HG02943 (cell line): Measurements from ENCODE around the gene CDHR1.

Experiments
- ATAC-seq: cut with Tn5 transposase; IDR thresholded peaks from one replicate; pipeline ENCODE4 v1.9.1; 2021; ENCODE audit warnings: mild to moderate bottlenecking, low read depth, moderate library complexity; ENCODE audit not compliant: unreplicated experiment

CDHR1 gene

DNA sequence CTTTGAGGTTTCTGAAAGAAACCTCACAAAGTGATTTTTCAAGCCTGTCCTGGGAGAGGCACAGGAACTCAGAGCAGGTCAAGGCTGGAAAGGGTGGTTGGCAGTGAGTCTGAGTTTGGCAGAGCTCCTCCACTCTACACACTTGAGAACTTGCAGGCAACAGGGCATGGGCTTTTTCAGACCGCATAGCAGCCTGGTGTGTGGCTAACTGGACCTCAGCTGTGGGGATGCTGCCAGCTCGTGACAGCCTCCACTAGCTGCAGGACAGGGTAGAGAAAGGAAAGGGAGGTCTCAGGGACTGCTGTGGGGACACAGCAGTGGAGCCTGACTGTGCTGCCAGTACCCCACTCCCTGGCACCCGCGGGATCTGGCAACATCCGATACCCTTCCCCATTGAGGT, 2.6 kb downstream of the CDHR1 start:
- ATAC-seq: no peak

DNA sequence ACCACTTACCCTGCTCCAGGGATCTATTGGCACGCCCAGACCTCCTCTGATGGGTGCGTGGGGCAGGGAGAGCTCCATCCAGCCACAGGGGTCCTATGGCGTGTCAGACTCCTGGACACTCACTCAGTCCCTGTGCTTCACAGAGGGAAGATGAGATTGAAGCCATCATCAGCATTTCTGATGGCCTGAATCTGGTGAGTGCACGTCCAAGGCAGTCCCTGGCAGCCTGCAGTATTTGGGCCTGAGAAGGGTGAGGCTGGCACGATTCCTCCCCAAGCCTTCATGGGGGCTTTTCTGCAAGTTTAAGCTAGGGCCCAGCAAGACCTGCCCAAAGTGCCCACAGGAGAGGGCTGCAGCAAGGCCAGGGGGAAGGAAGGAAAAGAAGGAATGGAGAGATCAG, 3.3 kb downstream of the CDHR1 start:
- ATAC-seq: no peak

DNA sequence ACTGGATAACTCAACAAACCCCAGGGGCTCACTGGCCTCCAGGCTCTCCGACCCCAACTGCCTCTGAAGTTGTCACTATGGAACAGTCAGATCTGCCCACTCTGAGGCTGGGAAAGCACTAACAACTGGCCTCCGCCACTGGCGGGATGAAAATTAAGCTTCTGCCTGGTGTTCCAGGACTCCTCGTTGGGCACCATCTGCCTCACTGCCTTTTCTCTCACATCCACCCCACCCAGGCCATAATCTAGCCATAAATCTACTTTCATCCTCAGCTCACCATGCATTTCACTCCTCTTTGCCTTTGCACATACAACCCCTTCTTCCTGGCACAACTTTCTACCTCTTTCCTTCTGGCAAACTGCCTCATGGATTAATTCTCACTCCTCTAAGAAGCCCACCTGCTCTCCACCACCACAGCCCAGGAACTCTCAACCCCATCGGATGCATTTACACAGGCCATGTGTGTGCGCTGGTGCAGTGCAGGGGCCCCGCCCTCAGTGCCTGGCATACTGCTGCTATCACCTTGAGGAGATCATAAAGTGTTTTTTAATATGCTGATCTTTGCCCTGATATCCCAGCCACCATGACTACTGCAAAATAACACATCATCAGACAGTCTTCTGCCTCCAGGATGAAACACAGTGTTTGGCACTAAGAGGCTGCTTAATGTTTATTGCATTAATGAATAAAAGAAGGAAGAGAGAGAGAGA, 4.0 kb downstream of the CDHR1 start:
- ATAC-seq: no peak

DNA sequence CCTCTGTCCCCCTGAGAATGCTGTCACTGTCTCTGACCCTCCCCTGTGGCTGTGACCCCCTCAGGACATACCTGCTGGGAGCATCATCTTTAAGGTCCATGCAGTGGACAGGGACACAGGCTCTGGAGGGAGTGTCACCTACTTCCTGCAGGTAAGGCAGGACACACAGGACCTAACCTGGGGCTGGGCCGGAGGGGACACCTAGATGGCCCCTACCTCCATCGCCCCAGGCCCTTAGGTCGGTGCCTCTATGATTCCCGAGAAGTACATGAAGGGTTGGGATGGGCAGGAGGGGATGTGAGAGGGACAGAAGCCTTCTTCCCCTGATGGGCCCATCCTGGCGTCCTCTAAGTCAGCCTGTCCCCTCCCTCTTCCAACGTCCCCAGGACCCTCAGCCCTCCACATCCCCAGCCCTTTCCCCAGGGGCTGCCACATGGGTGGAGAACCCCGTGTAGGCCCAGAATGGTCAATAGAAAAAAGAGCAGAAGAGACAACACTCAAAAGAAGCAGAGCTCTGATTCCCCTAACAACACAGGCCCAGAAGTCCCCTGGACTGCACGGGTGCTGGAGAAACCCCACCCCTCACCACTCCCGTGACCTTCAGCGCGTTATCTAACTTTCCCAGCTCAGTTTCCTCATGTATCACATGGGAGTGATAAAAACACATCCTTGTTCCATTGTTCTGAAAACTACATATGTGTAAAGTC, 6.4 kb downstream of the CDHR1 start:
- no peak for ATAC-seq

DNA sequence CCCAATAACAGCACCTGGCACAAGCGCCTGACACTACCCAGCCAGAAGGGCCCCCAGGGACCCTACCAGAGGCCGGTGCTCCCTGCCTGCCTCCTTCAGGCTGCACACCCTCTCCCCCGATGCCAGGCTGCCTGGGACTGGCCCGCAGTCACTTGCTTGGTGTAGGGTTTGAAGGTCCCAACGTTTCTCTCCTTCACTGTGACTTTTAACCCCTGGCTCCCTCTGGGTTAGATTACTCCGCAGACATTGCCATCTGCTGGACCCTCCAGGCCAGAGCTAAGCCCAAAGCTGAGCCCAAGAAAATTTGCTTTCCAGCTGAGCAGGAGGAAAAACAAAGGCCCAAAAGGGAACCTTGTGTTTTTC, 6.9 kb downstream of the CDHR1 start:
- no peak for ATAC-seq

DNA sequence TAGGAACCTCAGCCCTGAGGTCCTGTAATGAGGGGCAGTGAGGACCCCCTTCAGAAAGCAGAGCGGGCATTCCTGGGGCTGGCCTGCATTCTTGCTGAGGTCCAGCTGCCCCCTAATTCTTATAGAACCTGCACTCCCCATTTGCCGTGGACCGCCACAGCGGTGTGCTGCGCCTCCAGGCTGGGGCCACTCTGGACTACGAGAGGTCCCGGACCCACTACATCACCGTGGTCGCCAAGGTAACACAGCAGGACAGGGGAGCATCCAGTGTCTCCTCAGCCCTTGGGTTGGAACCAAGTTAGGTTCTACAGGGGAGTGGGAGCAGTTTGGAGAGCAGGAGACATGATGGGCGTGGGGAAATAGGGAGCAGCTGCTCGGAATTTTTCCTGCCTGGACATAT, 7.3 kb downstream of the CDHR1 start:
- no peak for ATAC-seq

DNA sequence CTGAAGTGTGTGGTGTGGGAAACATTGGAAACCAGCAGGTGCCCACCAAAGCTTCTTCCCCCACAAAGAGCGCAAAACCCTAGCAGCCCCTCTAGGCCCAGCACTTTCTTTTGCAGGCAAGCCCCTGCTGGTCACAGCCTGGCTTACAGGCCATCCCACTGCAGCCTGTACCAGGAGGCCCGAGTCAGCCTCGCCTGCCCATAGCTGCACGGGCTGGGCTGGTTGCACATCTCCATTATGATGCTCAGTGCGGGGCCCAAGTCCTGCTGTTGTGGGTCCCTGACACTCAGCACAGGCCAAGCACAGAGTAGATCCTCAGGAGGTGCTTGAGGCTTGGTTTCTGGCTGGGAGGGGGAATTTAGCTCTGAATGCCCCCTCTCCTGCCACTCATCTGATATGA, 8.0 kb downstream of the CDHR1 start:
- no peak for ATAC-seq

DNA sequence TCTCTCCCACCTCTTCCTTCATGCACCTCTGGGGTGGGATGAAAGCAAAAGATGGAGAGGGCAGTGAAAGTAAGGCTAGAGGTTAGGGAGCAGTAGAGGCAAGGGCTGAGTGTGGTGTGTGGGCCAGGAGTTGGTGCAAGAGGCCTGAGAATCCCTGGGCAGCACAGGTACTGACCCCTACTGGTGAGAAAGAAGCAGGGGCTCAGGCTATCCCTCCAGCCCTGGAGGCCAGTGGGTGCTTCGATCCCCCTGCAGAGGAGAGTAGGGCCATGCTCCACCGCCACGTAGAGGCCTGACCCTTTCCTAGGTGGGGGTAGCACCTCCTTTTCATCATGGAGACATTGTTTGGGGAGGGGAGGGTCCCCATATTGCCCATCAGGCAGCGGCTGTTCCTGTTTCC, 9.8 kb downstream of the CDHR1 start:
- no peak for ATAC-seq

DNA sequence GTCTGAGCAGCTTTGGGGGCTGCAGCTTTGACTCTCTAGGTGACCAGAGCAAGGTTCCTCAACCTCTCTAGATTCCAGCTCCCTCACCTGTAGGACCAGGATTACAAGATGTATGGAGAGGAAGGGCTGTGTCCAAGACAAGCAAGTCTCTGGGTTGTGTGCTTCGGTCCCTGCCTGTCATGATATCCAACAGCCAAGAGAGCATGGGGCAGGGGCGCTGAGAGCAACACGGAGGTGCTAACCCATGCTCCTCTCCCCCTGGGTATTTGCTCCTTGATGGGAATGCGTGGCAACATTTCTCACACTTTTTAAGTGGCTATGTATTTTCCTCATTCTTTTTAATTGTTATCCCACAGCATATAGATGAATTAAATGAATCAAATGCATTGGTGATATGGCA, 10.3 kb downstream of the CDHR1 start:
- ATAC-seq: no peak

DNA sequence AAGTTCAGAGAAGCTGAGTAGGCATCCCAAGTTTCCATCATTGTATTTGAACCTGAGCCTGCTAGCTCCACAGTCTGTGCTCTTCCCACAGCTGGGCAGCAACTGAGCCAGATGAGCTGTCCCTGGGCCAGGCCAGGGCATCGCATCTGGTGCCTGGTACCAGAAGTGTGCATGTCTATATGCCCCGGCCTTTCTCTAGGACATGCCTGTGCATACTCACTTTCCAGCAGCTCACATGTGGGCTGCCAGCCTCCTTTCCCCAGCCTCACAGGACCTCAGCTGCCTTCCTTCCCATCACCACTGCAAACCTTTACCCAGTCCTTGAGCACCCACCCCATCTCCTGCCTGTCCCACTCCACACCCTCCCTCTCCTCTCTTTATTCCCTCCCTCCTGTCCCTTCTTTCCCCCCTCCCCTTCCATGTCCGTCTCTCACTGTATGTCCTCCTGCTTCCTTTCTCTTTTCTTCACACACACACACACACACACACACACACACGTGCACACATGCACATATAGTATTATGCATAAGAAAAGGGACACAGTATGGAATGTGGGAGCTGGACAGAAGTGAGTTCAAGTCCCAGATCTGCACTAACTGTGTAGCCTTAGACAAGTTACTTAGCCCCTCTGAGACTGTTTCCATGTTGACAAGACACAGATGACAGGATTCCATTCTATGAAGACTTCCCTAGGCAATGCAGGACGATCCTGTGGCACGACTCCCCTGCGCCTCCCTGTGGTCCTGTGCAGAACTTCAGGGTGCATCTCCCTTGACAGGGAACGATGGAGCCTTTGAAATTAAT, 10.9 kb downstream of the CDHR1 start:
- peak; percentile 83 for ATAC-seq

DNA sequence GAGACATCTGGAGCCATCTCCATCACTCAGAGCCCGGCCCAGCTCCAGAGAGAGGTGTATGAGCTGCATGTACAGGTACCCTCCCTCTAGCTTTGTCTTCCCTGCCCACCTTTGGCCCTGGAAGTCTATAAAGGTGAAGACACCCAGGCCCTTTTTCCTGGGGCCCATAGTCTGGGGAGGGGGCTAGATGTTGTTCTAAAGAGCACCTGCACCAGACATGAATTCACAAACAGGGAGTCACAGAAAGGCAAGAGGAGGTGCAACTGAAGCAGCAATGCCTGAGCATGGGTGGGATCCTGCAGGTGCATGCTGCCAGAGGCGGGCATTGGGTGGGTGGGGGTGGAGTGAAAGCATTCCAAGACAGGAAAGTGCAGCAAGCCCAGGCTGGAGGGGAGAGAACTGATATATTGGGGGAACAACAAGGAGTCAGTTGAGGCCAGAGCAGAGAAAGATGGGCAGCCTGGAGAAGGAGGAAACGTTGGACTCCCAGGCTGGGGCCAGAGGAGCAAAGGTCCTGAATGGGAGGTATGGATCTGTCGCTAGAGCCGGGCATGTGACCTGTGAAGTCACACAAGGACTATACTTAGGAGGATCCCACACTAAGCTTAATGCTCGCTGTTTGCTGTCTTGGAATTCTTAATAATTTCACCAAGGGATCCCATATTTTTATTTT, 11.7 kb downstream of the CDHR1 start:
- ATAC-seq: no peak

DNA sequence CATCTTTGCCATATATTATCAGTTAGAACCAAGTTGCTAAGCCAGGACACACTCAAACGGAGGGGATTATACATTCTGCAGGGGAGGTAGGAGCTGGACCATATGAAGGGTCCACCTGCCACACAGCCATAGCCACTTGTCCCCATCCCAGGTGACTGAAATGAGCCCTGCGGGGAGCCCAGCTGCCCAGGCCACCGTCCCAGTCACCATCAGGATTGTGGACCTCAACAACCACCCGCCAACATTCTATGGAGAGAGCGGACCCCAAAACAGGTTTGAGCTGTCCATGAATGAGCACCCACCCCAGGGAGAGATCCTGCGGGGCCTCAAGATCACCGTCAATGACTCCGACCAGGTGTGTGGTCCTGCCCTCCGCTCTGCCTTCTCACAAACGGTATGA, 13.7 kb downstream of the CDHR1 start:
- ATAC-seq: no peak

DNA sequence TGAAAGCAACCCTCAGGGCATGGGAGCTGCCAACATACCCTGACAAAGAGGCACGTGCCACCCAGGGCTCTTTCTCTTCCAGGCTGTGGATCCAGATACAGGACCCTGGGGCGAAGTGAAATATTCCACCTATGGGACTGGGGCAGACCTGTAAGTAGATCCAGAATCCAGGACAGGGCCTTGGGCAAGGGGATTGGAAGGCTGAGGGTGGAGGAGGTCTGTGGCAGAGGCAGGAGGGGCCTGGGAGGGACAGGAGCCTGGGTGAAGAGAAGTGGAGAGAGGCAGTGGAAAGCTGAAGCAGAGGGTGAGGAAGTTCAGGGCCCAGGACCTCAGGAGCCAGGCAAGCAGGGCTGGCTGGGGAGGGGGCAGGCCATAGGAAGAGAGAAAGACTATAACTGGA, 17.2 kb downstream of the CDHR1 start:
- ATAC-seq: no peak

DNA sequence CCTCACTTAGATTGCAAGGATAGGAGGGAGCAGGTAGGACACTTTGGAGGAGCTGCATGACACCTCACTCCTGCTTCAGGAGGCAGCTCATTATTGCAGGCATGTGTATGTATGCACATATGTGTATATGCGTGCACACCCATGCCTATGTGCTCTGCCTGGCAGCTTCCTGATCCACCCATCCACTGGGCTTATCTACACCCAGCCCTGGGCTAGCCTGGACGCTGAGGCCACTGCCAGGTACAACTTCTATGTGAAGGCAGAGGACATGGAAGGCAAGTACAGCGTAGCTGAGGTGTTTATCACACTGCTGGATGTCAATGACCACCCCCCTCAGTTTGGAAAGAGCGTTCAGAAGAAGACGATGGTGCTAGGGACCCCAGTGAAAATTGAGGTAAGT, 17.7 kb downstream of the CDHR1 start:
- ATAC-seq: no peak

DNA sequence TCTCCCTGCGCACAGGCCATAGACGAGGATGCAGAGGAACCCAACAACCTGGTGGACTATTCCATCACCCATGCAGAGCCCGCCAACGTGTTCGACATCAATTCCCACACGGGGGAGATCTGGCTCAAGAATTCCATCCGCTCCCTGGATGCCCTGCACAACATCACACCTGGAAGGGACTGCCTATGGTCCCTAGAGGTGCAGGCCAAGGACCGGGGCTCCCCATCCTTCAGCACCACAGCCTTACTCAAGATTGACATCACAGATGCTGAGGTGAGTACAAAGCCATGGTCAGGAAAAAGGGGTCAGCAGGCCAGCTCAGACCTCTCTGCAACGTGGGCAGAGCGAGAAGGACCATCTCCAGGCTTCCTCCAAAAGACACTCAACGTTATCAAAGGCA, 18.7 kb downstream of the CDHR1 start:
- no peak for ATAC-seq

DNA sequence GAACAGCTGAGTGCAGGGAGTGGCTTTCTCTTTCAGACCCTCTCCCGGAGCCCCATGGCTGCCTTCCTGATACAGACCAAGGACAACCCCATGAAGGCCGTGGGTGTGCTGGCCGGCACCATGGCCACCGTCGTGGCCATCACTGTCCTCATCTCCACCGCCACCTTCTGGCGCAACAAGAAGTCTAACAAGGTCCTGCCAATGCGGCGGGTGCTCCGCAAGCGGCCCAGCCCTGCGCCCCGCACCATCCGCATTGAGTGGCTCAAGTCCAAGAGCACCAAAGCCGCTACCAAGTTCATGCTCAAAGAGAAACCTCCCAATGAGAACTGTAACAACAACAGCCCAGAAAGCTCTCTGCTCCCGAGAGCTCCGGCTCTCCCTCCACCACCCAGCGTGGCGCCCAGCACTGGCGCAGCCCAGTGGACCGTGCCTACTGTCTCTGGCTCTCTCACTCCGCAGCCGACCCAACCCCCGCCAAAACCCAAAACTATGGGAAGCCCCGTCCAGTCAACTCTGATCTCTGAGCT, 19.8 kb downstream of the CDHR1 start:
- no peak for ATAC-seq

DNA sequence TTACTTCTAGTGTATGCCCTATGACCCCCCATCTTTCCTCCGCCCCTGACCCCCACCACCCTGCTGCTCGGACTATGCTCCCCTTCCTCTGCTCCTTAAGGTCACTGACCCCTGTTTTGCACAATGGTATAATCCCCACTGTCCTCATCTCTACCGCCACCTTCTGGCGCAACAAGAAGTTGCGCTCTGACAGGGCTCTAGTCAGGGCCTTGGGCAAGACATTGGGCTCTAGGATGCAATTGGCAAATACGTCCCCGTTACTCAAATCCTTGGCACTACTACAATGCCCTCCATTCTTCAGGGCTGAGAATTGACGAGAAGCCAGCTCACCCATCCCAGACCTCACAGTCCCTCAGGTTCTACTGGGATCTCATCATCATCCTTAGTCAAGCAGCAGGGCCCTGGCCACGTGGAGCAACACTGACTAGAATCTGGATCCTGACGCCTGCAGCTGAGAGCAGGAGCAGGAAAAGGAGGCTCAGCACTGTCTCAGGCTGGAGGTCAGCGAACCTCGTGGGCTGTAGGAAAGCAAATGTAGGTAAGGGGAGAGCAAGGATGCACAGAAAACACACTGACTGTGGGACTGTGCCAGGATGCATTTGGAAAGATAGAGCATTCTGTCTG, 20.4 kb downstream of the CDHR1 start:
- ATAC-seq: peak; percentile 70

DNA sequence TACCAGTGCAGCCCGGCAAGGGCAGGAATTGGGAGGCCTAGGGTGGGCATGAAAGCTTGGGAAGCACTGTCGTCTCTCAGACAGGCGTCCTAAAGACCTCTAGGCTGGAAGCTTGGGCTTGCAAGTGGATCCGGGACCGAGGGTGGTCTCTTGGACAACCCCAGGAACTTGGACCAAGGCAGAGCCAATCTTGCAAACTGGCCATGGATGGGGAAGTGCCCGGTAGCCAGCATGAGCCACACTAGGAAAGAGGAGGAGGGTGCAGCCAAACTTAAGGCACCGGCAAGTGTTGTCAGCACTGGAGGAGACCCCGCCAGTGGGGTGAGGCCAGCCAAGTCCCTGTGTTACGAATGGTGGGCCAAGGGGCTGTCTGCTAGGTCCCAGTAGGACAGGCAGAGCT, 22.5 kb downstream of the CDHR1 start:
- no peak for ATAC-seq

DNA sequence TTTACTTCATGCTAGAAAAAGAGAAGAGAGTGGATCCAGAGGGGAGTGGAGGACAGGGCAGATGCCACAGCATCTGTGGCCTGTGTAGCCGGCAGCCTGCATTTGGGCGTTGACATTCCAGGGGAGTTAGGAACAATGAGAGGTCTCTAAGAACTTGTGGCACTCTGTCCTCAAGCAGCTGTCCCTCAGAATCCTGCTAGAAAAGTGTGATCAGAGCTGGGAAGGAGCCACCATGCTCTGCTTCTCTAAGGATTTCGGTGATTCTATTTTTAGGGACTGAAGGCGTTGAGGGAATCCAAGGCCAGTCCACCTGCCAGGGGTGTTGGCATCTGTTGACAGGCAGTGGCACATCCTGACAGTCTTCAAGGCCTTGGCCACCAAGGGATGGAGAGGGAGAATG, 23.4 kb downstream of the CDHR1 start:
- ATAC-seq: no peak

DNA sequence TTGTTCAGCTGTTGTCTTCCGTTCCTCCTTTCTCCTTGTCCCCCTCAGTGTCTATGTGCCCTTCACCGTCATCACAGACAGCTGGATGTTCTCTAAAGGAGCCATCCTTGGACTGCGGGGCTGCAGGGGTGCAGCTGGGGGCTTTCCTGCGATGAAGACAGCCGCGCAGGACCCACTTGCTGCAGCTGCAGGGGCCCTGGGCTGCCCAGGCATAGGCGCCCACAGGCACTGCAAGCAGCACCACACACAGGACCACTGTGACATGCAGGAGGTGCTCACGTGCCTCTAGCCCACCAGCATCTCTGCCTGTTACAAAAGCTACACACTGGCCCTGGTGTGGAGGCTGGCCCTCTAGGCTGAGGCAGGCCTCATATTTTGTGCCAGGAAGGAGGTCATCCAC, 27.6 kb downstream of the CDHR1 start:
- no peak for ATAC-seq
